ENCODE results near the gene SINHCAF.
"Not testable (repeated sequence)": the region's sequence is repeated elsewhere in the genome, so short reads cannot be mapped to it uniquely, and the experiment has no call there.

SINHCAF gene

GRCh38 chr12:31259136-31259886 is 66.6 kb downstream of the SINHCAF start:
- H3K4me1 ChIP-seq (ENCODE audit: control insufficient read depth in 1 of 2, insufficient read depth in 2 of 2, low read length in 2 of 2), result no peaks in the 10 kb centered on the region
- H3K27ac ChIP-seq (ENCODE audit: low read length), result no peak overlapping the region
- no peaks in the 10 kb centered on the region for H3K9me3 ChIP-seq (ENCODE audit: control insufficient read depth in 1 of 2, low read length in 2 of 2)
- H3K4me3 ChIP-seq (ENCODE audit: low read depth in 1 of 2, low read length in 2 of 2), result no peak overlapping the region
- H3K27me3 ChIP-seq (ENCODE audit: low read depth, low read length), result no peaks in the 10 kb centered on the region
- no peaks in the 10 kb centered on the region for H3K36me3 ChIP-seq (ENCODE audit: control insufficient read depth in 1 of 2, insufficient read depth in 2 of 2, low read length in 2 of 2)

GRCh38 chr12:31257784-31258183 is 68.2 kb downstream of the SINHCAF start:
- Histone ChIP-seq H3K27me3 (ENCODE audit: low read depth, low read length) (no peaks in the 10 kb centered on the region), H3K9me3 (ENCODE audit: control insufficient read depth in 1 of 2, low read length in 2 of 2) (no peaks in the 10 kb centered on the region), H3K36me3 (ENCODE audit: control insufficient read depth in 1 of 2, insufficient read depth in 2 of 2, low read length in 2 of 2) (no peaks in the 10 kb centered on the region), H3K4me1 (ENCODE audit: control insufficient read depth in 1 of 2, insufficient read depth in 2 of 2, low read length in 2 of 2) (no peaks in the 10 kb centered on the region), H3K27ac (ENCODE audit: low read length) (no peak overlapping the region), H3K4me3 (ENCODE audit: low read depth in 1 of 2, low read length in 2 of 2) (no peak overlapping the region)

DNA sequence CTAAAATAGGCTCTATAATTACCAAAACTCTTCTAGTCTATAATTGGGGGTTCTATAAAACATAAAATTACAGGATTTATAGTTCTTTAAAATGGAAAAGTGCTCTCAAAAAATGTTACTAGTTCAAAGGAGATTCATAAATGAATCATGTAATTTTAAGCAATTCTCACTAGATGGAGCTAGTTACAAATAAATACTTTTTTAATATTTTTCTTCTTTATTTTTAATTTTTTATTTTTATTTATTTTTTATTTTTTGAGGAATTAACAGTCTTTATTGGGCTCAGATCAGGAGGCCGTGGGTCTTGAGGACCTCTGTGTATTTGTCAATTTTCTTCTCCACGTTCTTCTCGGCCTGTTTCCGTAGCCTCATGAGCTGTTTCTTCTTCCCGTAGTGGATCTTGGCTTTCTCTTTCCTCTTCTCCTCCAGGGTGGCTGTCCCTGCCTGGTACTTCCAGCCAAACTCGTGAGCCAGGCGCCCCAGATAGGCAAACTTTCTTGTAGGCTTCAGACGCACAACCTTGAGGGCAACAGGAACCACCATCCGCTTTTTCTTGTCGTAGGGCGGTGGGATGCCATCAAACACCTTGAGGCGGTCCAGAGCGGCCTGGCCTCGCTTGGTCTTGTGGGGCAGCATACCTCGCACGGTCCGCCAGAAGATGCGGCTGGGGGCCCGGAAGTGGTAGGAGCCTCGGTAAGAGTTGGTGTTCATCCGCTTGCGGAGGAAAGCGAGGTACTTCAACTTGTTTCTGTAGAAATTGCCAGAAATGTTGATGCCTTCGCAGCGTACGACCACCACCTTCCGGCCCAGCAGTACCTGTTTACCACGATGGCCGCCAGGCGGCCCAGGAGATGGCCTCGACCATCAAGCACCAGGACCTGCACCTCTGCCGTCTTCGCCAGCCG is 74.0 kb downstream of the SINHCAF start:
- not testable (repeated sequence) for H3K4me1 ChIP-seq (ENCODE audit: control insufficient read depth in 1 of 2, insufficient read depth in 2 of 2, low read length in 2 of 2); H3K4me3 ChIP-seq (ENCODE audit: low read depth in 1 of 2, low read length in 2 of 2); H3K9me3 ChIP-seq (ENCODE audit: control insufficient read depth in 1 of 2, low read length in 2 of 2); H3K27ac ChIP-seq (ENCODE audit: low read length); H3K36me3 ChIP-seq (ENCODE audit: control insufficient read depth in 1 of 2, insufficient read depth in 2 of 2, low read length in 2 of 2); H3K27me3 ChIP-seq (ENCODE audit: low read depth, low read length)

DNA sequence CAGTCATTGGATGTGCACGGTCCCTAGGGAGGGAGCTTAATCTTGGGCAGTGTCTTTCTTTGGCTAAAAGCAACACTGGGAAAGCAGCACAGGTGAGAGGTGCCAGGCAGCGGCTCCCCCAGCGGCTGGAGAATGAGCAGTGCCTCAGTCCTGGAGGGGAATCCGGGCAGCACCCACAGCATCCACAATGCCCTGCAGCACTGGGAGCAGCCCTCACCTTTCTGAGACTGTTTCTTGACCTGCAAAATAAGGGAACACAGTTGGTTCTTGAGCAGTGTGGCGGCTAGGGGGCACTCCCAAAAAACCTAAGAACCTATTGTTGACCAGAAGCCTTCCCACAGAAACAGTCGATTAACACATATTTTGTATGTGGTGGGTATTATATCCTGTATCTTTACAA is 75.8 kb downstream of the SINHCAF start:
- Histone ChIP-seq H3K36me3 (ENCODE audit: control insufficient read depth in 1 of 2, insufficient read depth in 2 of 2, low read length in 2 of 2) (no peaks in the 10 kb centered on the region), H3K4me1 (ENCODE audit: control insufficient read depth in 1 of 2, insufficient read depth in 2 of 2, low read length in 2 of 2) (no peaks in the 10 kb centered on the region), H3K4me3 (ENCODE audit: low read depth in 1 of 2, low read length in 2 of 2) (no peak overlapping the region), H3K27me3 (ENCODE audit: low read depth, low read length) (no peaks in the 10 kb centered on the region), H3K27ac (ENCODE audit: low read length) (no peak overlapping the region), H3K9me3 (ENCODE audit: control insufficient read depth in 1 of 2, low read length in 2 of 2) (no peaks in the 10 kb centered on the region)

DNA sequence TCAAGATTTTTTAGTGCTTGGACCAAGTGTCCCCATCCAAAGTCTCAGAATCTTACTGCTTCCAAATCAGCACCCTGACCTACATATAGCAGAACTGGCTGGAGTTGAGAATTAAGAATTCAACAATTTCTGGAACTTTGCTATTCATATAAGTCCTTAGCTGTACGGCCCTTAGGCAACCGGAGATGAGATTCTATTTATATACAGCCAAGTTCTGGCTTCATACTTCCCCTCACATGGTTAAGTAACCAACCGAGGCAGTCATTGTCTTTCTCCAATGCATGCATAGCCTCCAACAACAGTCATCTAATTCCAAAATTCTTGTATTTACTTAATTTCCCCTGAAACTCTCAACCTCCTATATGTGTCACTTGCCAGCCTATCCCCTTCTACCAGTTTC is 76.6 kb downstream of the SINHCAF start:
- Histone ChIP-seq H3K4me3 (ENCODE audit: low read depth in 1 of 2, low read length in 2 of 2) (no peak overlapping the region), H3K36me3 (ENCODE audit: control insufficient read depth in 1 of 2, insufficient read depth in 2 of 2, low read length in 2 of 2) (no peaks in the 10 kb centered on the region), H3K9me3 (ENCODE audit: control insufficient read depth in 1 of 2, low read length in 2 of 2) (no peaks in the 10 kb centered on the region), H3K4me1 (ENCODE audit: control insufficient read depth in 1 of 2, insufficient read depth in 2 of 2, low read length in 2 of 2) (no peaks in the 10 kb centered on the region), H3K27ac (ENCODE audit: low read length) (no peak overlapping the region), H3K27me3 (ENCODE audit: low read depth, low read length) (no peaks in the 10 kb centered on the region)

DNA sequence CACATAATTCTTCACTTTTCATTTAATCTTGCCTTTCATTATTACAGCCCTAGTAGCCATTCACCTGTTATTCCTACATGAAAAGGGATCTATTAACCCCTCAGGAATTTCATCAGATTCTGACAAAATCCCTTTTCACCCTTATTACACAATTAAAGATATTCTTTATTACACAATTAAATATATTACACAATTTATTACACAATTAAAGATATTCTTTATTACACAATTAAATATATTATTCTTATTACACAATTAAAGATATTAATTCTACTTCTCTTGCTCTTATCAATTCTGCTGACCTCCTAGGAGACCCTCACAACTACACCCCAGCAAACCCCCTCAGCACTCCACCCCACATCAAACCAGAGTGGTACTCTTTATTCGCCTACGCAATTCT is 77.1 kb downstream of the SINHCAF start:
- no peaks in the 10 kb centered on the region for H3K27me3 ChIP-seq (ENCODE audit: low read depth, low read length)
- no peaks in the 10 kb centered on the region for H3K36me3 ChIP-seq (ENCODE audit: control insufficient read depth in 1 of 2, insufficient read depth in 2 of 2, low read length in 2 of 2)
- H3K4me3 ChIP-seq (ENCODE audit: low read depth in 1 of 2, low read length in 2 of 2), result no peak overlapping the region
- no peaks in the 10 kb centered on the region for H3K9me3 ChIP-seq (ENCODE audit: control insufficient read depth in 1 of 2, low read length in 2 of 2)
- no peak overlapping the region for H3K27ac ChIP-seq (ENCODE audit: low read length)
- no peaks in the 10 kb centered on the region for H3K4me1 ChIP-seq (ENCODE audit: control insufficient read depth in 1 of 2, insufficient read depth in 2 of 2, low read length in 2 of 2)

GRCh38 chr12:31248337-31248736 is 77.6 kb downstream of the SINHCAF start:
- Histone ChIP-seq H3K4me1 (ENCODE audit: control insufficient read depth in 1 of 2, insufficient read depth in 2 of 2, low read length in 2 of 2) (no peaks in the 10 kb centered on the region), H3K36me3 (ENCODE audit: control insufficient read depth in 1 of 2, insufficient read depth in 2 of 2, low read length in 2 of 2) (no peaks in the 10 kb centered on the region), H3K27ac (ENCODE audit: low read length) (no peak overlapping the region), H3K9me3 (ENCODE audit: control insufficient read depth in 1 of 2, low read length in 2 of 2) (no peaks in the 10 kb centered on the region), H3K4me3 (ENCODE audit: low read depth in 1 of 2, low read length in 2 of 2) (no peak overlapping the region), H3K27me3 (ENCODE audit: low read depth, low read length) (no peaks in the 10 kb centered on the region)

- Histone ChIP-seq H3K27ac (ENCODE audit: low read length) (no peak overlapping the region), H3K4me1 (ENCODE audit: control insufficient read depth in 1 of 2, insufficient read depth in 2 of 2, low read length in 2 of 2) (no peaks in the 10 kb centered on the region), H3K36me3 (ENCODE audit: control insufficient read depth in 1 of 2, insufficient read depth in 2 of 2, low read length in 2 of 2) (no peaks in the 10 kb centered on the region), H3K9me3 (ENCODE audit: control insufficient read depth in 1 of 2, low read length in 2 of 2) (no peaks in the 10 kb centered on the region), H3K4me3 (ENCODE audit: low read depth in 1 of 2, low read length in 2 of 2) (no peak overlapping the region), H3K27me3 (ENCODE audit: low read depth, low read length) (no peaks in the 10 kb centered on the region)
Observed at GRCh38 chr12:31246470-31246850, 79.5 kb downstream of the SINHCAF start.

DNA sequence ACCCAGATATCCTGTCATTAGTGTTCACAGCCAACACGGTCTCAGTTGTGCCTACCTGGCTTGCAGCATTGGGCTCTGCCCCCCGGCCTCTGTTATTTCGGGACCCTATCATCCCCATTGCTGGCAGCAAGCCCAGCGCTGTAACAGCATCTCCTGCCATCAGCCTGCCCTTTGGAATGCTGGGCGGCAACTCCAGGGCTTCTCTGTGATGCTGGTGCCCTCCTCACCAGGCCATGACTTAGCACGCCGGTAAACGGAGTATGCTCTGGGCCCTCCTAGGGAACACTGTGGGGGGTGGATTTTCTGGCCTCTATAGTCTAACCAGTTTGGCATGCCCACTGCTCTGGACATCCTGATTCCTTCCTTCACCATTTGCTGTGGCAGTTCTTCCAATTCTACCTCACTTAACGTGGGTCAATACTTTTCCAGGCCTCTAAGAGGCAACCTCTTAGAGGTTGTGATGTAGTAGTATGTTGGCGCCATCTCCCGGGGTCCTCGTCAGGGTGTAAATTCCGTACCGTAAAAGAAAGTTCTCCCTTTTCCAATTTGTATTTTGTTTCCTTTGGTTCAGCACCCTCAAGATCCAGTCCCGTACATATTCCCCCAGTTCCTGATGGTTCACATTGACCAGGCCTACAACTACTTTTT is 80.0 kb downstream of the SINHCAF start:
- Histone ChIP-seq H3K9me3 (ENCODE audit: control insufficient read depth in 1 of 2, low read length in 2 of 2) (no peaks in the 10 kb centered on the region), H3K27me3 (ENCODE audit: low read depth, low read length) (no peaks in the 10 kb centered on the region), H3K36me3 (ENCODE audit: control insufficient read depth in 1 of 2, insufficient read depth in 2 of 2, low read length in 2 of 2) (no peaks in the 10 kb centered on the region), H3K4me3 (ENCODE audit: low read depth in 1 of 2, low read length in 2 of 2) (no peak overlapping the region), H3K4me1 (ENCODE audit: control insufficient read depth in 1 of 2, insufficient read depth in 2 of 2, low read length in 2 of 2) (no peaks in the 10 kb centered on the region), H3K27ac (ENCODE audit: low read length) (no peak overlapping the region)

DNA sequence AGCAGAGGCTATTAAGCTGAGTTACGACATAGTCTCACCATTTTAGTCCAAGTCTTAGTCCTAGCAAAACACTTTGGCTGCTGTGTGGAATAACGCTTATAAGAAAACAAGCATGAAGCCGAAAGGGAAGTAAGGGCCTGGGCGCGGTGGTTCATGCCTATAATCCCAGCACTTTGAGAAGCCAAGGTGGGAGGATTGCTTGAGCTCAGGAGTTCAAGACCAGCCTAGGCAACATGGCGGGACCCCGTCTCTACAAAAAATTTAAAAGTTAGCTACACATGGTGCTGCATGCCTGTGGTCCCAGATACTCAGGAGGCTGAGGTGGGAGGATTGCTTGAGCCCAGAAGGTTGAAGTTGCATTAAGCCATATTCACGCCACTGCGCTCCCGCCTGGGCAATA is 83.5 kb downstream of the SINHCAF start:
- H3K9me3 ChIP-seq (ENCODE audit: control insufficient read depth in 1 of 2, low read length in 2 of 2); H3K27ac ChIP-seq (ENCODE audit: low read length); H3K36me3 ChIP-seq (ENCODE audit: control insufficient read depth in 1 of 2, insufficient read depth in 2 of 2, low read length in 2 of 2); H3K4me3 ChIP-seq (ENCODE audit: low read depth in 1 of 2, low read length in 2 of 2); H3K4me1 ChIP-seq (ENCODE audit: control insufficient read depth in 1 of 2, insufficient read depth in 2 of 2, low read length in 2 of 2); H3K27me3 ChIP-seq (ENCODE audit: low read depth, low read length): not testable (repeated sequence)

- Histone ChIP-seq H3K4me3 (ENCODE audit: low read depth in 1 of 2, low read length in 2 of 2) (peak overlapping the region in 1 of 2 donors; percentile 28), H3K4me1 (ENCODE audit: control insufficient read depth in 1 of 2, insufficient read depth in 2 of 2, low read length in 2 of 2) (no peaks in the 10 kb centered on the region), H3K9me3 (ENCODE audit: control insufficient read depth in 1 of 2, low read length in 2 of 2) (no peaks in the 10 kb centered on the region), H3K27ac (ENCODE audit: low read length) (no peak overlapping the region), H3K27me3 (ENCODE audit: low read depth, low read length) (no peaks in the 10 kb centered on the region), H3K36me3 (ENCODE audit: control insufficient read depth in 1 of 2, insufficient read depth in 2 of 2, low read length in 2 of 2) (no peaks in the 10 kb centered on the region)
Observed at GRCh38 chr12:31238764-31239387, 87.1 kb downstream of the SINHCAF start.
